ENCODE measurements around the gene CCDC9.
"Not testable (repeated sequence)": the region's sequence is repeated elsewhere in the genome, so short reads cannot be mapped to it uniquely, and the experiment has no call there.

Gene CCDC9

DNA sequence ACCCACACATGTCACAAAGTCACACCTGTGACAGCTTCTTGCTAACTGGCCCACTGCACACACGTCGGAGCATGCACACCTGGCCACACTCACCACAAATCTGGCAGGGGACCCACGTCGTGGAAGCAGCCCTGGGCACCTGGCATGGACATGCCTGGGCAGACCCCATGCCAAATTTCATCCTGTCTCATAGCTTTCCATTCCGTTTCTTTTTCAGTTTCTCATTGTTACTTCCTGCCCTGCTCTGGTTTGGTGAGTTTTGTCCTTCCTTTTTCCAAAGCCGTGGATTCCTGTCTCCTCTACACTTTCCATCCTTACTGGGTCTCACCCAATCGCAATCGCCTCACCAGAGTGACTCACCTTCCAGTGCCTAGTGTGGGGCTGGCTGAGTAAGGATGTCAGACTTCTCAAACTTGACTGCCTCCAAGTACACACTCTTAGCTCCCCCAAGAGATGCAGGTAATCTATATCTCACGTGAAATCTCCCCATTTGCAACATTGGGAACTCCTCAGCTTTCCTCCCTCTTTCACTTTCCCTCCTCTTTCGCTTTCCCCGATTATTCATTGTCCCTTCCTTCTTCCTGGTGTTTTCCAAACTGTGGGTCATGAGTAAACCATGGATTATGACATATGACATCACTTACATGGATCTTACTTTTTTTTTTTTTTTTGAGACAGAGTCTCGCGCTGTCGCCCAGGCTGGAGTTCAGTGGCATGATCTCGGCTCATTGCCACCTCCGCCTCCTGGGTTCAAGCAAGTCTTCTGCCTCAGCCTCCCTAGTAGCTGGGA lies 23.7 kb upstream of the CCDC9 start:
- DNase-seq (ENCODE audit: low read depth) = no peak

DNA sequence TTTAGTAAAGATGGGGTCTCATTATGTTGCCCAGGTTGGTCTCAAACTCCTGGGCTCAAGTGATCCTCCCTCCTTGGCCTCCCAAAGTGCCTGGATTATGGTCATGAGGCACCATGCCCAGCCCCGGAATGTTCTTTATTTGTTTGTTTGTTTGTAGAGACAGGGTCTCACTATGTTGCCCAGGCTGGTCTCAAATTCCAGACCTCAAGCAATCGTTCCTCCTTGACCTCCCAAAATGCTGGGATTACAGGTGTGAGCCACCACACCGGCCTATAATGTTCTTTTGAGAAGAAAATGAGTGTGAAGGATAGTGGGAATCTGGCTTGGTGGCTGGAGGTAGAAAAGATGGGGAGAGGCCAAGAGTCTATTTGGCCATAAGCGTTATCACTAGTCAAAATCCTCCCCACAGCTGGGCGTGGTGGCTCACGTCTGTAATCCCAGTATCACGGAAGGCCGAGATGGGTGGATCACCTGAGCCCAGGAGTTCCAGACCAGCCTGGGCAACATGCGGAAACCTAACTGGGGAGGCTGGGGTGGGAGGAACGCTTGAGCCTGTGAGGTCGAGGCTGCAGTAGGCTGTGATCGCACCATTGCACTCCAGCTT lies 20.2 kb upstream of the CCDC9 start:
- DNase-seq (ENCODE audit: low read depth) = no peak

DNA sequence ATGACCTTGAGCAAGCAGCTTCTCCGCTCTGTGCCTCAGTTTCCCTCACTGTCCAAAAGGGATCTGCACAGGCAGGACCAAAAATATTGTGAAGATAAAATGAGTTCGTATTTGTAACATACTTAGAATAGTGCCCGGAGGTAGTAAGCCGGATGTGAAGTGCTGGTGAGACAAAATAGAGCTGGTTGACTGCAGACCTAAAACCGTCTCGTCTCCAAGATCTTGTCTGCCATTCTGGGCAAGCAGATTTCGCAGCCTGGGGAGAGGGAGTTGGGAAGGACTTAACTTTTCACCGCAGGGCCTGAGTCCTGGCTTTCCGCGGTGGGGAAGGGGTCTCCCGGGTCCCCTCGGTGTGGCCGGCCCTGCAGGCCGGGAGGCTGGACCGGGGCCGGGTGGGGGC lies 17.2 kb upstream of the CCDC9 start:
- DNase-seq (ENCODE audit: low read depth) = no peak

DNA sequence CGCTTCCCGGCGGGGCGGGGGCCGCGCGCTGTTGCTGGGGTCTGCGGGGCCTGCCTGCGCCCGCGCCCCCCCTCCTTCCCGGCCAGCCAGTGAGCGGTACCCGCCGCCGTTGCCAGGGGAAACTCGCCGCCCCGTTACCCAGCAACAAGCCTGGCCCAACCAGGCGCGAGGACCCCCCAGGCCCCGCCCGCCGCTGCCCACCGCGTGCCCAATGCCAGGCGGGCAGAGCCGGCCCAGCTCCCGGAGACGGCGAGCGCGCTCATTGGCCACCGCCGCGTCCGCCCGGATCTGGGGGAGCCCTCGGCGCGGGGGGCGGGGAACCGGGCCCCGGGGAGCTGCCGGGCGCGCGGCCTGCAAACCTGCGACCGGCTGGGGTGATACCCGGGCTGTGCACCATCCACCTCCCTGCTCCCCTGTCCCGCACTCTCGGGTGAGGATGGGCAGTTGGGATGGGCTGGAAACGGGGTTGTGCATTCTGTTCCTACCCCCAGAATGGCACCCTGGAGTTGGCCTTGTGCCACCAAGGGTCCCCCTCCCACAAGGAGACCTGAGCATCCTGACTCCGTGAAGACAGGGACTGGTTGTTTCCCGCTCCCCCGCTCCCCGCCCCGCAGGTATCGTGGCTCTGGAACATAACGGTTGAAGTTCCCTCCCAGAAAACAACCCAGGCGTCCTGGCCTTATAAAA lies 16.6 kb upstream of the CCDC9 start:
- no peak for DNase-seq (ENCODE audit: low read depth)

DNA sequence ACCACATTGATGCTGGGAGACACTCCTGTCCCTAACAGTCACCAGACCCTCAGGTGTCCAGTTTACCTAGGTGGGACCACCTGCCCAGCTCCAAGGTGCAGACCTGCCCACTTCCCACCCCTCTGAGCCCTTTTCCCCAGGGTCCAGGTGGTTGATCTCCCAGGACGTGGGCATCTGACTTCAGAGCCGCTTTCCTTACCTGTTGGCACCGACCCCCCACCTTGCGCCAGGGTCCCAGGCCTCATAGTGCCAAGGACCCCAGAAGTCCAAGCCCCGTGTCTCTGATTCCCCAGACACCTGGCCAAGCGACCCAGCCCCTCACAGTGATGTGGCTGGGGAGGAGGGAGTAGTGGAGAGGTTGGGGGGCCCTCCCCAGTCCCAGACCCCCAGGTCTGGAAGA lies 15.8 kb upstream of the CCDC9 start:
- DNase-seq (ENCODE audit: low read depth) = no peak

DNA sequence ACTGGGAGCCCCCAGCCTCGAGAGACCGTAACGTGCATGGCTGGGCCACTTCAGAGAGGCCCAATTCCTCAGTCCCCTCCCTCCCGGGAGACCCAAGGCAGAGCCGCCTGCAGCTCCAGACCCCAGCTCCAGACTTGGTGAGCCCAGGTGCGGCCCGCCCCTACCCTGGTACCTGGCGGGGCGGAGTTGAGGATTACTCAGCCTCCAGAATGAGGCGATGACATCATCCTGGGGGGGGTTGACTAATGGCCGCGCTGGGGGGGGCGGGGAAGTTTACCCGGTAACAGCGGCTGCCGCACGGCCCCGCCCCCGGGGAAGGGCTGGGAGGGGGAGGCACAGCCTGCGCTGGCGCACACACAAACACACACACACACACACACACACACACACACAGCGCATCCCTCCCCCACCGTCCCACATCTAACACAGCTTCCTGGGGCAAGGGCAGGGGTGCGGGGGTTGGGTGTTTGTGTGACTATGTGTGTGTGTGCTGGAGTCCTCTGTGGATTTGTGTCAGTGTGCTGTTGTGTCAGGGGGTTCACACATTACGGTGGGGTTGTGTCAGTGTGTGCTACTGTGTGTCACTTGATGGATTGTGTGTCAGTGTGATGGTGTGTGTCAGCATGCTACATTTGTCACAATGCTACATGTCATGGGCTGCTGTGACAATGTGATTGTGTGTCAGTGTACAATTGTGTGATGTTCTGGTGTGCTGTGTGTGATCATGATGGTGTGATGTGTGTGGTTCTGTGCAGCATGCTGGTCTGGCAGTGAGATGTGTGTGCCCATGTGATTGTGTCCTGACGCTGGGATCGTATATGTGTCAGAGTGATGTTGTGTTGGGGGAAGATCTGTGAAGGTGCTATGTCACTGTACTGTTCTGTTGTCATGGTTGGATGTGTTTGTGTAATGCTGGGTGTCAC lies 15.1 kb upstream of the CCDC9 start:
- no peak for DNase-seq (ENCODE audit: low read depth)

DNA sequence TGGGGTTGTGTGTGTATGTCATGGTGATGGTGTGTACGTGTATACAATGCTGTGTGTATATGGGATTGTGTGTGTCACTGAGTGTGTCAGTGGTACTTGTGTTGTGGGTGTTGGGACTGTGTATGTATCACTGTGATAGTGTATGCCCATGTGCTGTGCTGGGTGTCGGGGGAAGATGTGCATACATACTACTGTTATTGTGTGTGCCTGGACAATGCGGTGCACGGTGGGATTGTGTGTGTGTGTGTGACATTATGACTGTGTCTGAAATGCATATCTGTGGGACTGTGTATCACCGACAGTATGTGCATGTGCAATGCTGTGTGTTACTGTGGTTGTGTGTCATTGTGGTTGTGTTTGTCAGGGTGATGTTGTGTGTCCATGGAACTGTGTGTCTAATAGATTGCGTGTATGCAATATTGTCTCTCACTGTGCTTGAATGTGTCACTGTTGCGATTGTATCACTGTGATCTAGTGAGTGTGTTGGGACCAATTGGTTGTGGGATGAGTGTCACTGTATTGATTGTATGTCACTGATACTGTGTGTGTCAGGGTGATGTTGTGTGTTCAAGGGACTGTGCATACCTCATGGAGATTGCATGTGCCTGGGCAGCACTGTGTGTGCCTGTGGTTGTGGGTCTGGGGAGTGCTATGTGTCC lies 14.3 kb upstream of the CCDC9 start:
- DNase-seq (ENCODE audit: low read depth) = no peak

DNA sequence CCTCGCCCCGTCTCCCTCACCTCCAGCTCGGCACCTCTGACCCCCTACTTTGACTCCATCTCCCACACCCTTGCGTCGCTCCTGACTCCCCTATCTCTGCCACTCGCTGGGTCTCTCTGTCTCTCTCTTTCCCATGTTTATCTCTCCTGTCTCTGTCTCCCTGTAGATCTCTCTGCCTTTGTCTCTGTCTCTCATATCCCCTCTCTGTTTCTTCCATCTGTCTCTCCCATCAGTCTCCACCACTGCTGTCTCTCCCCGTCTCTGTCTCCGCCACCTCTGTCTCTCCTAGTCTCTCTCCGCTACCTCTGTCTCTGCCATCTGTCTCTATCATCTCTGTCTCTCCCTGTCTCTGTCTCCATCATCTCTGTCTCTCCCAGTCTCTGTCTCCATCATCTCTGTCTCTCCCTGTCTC lies 13.0 kb upstream of the CCDC9 start:
- no peak for DNase-seq (ENCODE audit: low read depth)

DNA sequence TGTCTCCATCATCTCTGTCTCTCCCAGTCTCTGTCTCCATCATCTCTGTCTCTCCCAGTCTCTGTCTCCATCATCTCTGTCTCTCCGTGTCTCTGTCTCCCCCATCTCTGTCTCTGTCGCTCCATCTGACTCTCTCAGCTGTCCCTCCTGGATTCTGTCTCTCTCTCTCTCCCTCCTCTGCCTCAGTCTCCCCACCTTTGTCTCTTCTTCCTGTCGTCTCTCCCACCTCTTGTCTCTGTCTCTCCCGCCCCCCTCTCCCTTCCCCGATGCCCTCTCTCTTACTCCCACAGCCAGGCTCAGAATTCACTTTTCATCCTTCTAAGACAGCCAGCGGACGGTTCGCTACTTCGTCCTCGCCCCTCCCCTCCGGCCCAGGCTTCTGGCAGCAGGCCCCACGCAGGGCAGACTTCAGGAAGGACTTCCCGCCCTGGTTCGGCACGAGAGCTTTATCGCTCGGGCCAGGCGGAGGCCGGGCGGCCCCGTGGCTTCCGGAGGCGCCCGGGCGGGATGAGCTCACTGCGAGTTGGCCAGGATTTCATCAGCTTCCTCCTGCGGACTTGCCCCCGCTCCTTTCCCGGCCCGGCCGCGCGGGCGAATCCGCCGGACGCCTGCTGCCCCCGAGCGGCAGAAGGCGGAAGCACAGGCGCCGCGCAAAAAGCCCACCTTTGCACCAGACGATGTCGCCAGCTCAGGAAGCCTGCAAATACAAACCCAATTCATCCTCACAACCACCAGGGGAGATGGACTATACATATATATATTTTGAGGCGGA lies 12.4 kb upstream of the CCDC9 start:
- DNase-seq (ENCODE audit: low read depth) = peak; percentile 89

DNA sequence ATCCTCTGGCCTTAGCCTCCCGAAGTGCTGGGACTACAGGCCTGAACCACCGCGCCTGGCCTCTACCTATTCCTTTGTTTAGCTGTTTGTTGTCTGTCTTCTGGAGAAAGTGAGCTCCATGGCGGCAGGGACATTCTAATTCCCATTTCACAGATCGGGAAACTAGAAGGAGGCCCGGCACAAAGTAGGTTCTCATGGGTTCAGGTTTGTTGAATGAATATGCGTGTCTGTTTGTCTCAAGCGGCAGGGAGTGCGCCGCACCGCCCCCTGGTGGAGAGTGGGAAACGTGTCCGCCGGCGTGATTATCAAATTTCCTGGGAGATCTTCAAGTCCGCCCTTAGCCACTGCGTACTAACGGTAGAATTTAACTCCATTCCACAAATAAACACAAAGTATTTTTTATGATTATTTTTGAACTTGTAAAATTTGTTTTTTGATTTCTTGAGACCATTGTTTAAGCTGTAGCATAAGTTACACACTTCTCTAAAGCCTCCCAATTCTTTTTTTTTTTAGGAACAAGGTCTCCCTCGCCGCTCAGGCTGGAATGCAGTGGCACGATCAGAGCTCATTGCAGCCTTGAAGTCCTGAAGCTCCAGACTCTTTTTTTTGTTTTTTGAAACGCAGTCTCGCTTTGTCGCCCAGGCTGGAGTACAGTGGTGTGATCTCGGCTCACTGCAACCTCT lies 8.9 kb upstream of the CCDC9 start:
- no peak for DNase-seq (ENCODE audit: low read depth)

DNA sequence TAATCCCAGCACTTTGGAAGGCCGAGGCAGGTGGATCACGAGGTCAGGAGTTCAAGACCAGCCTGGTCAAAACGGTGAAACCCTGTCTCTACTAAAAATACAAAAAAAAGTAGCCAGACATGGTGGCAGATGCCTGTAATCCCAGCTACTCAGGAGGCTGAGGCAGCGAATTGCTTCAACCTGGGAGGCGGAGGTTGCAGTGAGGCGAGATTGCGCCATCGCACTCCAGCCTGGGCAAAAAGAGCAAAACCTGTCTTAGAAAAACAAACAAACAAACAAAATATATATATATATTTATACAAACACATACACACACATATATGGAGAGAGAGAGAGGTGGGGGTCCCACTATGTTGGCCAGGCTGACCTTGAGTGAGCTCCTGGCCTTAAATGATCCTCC lies 3.3 kb upstream of the CCDC9 start:
- DNase-seq (ENCODE audit: low read depth) = not testable (repeated sequence)

DNA sequence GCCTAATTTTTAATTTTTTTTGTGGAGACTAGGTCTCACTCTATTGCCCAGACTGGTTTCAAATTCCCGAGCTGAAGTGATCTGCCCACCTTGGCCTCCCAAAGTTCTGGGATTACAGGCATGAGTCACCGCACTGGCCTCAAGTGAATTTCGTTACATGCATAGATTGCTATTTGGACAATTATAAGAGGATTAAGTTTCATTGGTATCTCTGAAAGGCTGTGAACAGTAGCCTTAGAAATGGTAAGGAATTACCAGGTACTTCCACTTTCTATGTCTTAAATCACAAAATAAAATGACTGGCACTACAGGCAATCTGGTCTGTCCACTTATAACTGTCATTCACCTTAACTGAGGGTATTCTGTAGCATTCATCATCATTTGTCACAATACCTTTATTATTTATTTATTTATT lies 2.9 kb upstream of the CCDC9 start:
- peak; percentile 83 for DNase-seq (ENCODE audit: low read depth)

DNA sequence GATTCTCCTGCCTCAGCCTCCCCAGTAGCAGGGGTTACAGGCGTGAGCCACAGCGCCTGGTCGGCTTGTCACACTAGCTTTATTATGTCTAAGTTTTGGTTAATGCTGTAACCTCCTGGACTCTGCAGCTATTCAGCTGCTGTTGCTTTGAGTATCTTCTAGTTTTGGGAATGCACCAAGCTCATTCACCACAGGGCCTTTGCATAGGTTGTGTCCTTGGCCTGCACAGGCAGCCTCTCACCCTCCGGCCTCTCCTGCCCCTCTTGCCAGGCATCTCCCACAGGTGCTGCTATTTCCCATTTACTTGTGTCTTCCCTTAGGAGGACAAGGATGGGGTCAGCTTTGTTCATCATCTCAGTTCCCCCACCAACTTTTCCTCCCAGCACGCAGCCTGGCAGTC lies 2.4 kb upstream of the CCDC9 start:
- no peak for DNase-seq (ENCODE audit: low read depth)

DNA sequence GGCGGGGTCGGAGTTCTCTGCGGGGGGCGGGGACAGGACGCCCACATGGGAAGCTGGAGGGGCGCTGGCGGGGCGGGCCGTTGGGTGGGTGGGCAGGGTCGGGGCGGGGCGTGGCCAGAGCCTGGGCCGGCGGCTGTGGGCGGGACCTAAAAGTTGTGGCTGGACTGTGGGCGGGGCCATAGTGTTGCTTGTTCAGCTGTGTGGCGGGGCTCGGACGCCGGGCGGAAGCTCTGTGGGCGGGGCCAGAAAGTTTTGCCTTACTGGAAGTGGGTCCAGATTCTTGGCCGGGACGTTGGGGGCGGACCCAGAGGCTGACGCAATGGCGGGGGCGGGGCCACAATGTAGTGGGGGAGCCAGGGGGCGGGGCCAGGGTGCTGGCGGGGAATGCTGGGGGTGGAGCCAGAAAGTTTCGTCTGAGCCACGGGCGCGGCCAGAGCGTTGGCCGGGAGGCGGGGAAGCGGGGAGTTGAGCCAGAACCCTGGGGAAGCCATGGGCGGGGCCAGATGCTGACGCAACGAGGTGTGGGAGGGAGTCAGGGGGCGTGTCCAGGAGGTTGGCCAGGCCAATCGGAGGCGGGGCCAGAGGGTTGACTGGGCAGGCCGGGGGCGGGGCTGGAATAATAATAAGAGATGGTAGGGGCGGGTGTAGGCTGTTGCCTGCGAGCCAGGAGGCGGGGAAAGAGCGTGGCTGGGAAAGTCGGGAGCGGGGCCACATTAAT lies 527 bp downstream of the CCDC9 start:
- peak; percentile 92 for DNase-seq (ENCODE audit: low read depth)

DNA sequence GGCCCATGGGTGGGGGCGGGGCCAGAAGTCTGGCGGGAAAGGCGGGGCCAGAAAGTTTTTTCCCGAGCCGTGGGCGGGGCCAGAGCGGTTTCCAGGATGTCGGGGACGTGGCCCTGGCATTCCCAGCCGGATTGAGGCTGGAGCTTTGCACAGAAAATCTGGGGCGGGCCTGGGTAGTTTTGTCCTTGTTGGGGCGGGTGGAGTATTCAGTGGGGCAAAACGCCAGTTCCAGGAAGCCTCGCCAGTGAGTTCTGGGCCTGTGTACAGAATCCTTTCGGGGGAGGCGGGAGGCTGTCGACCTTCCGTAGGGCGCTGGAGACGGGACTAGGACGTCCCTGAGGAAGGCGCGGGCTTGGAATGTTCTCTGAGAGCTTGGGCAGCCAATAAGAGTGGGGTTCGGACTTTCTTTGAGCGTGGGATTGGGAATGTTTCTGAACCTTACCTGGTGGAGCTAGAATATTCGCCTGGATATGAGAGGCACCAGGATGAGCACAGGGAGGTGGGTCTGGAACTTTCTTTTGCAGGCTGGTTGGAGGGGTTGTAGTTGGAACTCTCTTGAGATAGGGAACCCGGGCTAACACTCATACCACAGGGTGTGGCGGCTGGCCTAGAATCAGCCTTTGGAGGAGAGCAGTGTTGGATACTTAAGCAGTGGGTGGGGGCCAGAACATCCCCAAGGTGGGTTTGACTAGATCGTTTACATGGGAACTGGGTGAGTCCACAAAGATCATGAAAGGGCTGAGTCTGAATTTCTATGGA lies 1.3 kb downstream of the CCDC9 start:
- DNase-seq (ENCODE audit: low read depth) = no peak

DNA sequence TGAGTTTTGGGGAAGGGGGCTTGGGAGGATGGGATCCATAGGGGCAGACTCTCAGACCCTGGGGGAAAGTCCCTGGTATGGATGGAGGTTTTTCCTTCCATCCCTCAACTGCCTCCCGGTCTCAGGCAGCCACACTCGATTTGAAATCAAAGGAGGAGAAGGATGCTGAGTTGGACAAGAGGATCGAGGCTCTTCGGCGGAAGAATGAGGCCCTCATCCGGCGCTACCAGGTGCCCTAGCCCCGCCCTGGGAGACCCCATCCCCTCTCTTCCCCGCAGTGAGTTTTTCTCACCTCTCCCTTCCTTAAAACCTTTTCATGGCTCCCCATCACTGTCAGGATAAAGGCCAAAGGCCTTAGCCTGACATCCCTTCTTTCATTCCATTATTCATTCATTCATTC lies 2.1 kb downstream of the CCDC9 start:
- DNase-seq (ENCODE audit: low read depth) = no peak

DNA sequence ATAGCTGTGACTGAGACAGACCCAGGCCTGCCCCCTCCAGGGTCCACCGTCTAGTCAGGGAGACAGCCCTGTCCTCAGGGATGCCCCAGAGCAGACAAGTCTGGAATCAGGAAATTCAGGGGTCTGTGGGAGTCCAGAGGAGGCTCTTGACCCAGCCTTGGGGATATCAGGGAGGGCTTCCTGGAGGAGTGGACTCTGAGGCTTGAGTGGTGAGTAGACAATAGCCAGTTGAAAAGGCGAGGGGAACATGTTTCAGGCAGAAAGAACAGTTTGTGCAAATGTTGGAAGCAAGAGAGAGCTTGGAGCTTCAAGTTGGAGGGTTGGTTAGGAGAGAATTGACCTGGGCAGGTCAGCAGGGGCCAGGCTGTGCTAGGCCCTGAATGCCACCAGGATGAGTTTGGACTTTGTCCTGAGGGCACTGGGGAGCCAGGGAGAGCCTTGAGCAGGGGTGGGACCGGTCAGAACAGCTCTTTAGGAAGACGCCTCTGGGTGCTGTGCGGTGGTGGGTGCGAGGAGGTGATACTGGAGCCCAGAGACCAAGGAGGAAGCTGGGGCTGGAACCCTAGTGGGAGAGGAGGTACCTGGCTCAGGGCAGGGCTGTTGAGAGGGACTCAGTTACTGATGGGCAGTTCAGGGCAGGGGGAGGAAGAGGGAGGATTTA lies 2.7 kb downstream of the CCDC9 start:
- DNase-seq (ENCODE audit: low read depth) = no peak

DNA sequence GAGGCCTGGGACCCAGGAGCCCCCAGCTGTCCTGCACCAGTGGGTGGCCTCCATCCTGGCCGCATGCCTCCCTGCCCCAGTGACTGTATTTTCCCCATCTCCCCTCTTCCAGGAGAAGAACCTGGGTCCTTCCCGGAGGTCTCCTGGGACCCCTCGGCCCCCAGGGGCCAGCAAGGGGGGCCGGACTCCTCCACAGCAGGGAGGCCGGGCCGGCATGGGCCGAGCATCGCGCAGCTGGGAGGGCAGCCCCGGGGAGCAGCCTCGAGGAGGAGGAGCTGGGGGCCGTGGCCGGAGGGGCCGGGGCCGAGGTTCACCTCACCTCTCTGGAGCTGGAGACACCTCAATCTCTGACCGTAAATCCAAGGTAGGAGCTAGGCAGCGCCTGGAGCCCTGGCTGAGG lies 4.2 kb downstream of the CCDC9 start:
- DNase-seq (ENCODE audit: low read depth) = no peak
